Activated CD8-positive, alpha-beta memory T cell treated with anti-CD3 and anti-CD28 coated beads for 48 hours (primary cell): ENCODE data around the gene SNX24.
"Not testable (repeated sequence)": the region's sequence is repeated elsewhere in the genome, so short reads cannot be mapped to it uniquely, and the experiment has no call there.

ENCODE experiments used
- DNase-seq, 3 experiments: peaks; one replicate each; pipeline ENCODE4 v3.0.0-alpha.2; 2020; ENCODE audit warnings: low read depth in 2 of 3, low spot score in 2 of 3

Gene SNX24

DNA sequence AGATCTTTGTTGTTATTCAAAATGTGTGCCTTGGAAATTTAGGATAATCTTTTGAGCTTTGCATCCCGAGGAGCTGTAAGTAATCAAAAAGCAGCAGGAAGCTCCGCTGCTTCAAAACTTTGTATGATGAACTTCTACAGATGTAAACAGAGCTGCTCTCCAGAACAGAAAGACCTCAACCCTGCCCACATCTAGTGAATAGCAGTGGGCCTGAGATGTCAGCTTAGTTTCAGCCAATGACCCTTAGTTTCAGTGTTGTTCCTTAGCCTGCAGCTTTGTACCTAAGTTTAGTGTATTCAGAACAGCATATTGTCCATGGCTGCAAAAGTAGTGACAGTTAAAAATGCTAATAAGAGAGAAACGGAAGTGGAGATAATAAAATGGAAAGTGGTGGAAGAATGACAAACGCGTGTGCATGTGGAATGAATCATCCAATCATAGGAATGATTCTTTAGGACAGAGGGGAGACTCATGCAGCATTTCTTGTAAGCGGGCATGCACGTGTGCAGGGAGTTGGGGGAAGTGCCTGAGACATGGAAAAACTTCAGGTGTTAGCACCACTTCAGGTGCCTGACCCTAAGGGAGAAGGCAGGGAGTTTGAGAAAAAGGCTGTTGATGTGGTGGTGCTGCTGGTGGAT lies 24.9 kb downstream of the SNX24 start:
- DNase-seq: no peak

DNA sequence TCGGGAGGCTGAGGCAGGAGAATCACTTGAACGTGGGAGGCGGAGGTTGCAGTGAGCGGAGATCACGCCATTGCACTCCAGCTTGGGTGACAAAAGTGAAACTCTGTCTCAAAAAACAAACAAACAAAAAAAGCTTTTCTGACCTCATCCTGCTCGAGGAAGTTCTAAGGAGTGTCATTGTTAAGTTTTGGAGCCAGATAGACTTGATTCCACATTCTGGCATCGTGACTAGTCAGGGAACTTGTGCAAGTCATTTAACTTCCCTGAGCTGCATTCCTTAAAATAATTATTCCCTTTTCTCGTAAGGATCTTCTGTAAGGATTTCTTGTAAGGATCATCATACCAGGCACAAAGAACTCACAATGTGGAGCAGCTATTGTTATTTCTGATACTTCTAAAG lies 26.2 kb downstream of the SNX24 start:
- no peak for DNase-seq

DNA sequence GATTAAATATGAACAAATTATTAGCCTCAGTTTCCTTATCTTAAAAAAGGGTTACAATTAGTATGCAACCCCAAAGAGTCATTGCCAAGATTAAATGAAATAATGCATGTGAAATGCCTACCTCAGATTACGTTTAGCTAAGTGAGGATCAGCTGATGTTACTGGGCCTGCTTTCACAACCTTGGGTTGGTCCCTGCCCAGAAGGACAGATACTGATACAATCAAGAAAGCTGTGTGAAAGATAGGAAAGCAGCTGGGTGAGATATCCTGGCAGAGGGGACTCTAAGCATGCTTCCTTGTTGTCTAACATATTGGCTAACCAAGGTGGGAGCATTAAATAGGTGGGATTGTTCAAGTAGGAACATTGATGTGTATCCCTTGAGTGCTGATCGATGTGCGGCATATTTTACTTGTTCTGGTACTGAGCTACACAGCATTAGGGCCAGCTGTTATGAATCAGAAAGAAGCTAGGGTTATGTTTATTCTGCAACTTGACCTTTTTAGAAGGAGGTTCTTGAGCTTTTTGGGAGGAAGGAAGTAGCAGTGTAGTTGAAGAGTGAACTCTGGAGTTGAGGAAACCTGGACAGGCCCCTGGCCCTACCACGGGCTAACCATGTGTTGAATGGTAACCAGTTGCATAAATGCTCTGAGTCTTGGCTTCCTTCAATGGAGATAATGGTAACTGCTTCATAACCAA lies 28.9 kb downstream of the SNX24 start:
- no peak for DNase-seq

DNA sequence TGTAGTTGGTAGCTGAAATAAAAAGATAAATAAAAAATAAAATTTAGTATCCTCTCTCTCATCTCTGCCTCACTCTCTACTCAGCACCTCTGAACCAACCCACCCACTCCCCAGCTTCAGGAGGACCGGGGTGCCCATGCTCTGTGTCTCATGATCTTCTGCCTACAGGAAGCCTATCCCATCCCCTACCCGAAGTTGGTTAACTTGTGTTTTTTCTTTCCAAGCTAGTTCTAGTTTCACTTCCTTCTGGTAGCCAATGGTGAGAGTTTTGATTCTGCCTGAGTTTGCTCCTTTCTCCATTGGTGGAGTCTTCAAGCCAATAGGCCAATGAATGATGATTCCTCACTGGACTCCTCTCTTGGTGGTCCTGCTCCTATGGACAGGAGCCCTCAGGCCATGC lies 32.1 kb downstream of the SNX24 start:
- no peak for DNase-seq

DNA sequence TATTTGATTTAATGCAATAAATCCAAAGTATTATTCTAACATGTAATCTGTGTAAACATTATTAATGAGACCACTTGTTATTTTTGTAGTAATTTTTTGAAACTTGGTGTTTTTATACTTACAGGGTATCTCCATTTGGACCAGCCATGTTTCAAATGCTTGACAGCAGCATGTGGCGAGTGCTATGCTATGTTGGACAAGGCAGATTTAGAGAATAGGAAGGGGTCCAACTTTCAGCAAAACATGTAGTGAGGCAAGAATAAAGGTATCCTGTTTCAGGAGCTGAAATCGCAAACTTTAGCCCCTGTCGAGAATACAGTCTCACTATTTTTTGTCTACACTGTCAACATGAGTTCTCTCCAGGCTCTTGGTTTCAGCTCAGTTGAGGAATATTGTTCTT lies 33.7 kb downstream of the SNX24 start:
- DNase-seq: no peak

DNA sequence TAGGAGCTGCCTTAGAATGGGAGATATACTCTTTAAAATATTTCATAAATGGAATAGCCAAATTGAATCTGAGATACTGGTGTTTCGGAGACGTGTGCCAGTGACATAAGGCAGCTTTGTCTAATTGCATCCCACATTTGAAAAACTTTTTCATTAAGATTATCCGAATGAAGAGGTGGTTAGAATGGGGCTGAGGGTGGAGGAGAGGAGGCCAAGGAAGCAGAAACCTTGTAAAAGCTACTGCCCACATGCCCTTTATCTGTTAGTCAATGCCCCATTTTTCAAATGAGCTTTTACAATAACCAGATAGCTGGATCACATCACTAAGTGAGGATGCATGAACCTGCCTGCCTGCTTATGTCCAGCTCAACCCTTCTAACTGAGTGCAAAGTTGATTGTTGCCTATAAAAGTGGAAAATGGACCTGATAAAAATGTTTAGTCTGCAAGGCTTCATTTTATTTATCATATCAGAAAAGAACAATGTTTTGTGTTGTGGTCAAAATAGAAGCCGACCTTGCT lies 34.8 kb downstream of the SNX24 start:
- no peak for DNase-seq

DNA sequence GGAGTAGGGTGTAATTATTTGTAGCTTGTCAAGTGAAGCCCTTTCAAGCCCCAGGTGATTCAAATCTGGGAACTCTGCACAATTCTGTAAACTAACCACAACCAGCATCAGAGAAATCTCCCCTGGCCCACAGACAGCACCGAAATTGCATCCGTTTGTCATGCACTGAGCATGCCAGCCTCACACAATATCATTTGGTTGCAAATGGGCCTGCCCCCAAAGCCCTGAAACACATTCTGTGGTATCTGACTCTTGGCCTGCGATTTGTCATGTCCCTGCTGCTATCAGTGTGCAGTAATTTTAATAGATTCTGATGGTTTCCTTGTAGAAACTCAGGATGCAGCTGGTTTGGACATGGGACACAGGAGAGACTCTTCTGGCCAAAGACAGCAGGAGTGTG lies 35.3 kb downstream of the SNX24 start:
- DNase-seq: no peak

DNA sequence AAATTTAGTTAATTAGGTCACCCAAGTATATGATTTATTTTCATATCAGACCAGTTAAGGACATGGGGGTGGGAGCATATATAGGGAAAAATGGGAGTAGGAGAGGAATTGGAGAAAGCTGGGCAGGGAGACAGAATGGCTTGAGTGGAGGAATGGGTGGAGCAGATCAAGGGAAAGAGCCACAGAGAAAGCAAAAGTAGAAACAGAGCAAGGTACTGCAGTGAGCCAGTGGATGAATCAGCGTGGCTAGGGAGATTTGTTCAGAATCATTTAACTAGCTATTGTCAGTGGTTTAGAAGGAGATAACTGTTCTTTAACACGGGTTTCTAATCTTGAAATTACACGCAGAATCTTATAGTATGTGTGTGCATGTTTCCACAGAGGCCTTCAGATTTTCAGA lies 37.4 kb downstream of the SNX24 start:
- no peak for DNase-seq

DNA sequence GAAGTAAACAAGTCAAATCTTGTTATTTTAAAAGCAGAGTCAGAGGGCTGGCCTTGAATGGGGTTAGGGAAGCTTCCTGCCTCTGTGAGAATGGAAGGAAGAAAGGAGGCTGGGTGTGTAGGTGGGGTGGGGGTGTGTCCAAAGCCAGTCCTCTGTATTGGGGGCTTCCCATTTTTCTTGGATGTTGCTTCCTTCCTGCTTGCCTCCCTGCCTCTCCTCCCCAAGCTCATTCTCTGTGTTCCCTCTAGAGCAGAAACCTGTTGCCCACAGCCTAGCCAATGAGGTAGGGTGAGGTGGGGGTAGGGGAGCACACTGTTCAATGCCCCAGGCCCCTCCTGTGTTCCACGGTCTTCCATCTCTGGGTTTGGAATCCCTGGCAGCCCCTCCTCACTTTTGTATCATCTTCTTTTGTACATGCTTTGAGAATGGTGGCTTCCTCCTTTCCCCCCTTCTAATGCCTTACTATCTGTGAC lies 39.7 kb downstream of the SNX24 start:
- DNase-seq: no peak

DNA sequence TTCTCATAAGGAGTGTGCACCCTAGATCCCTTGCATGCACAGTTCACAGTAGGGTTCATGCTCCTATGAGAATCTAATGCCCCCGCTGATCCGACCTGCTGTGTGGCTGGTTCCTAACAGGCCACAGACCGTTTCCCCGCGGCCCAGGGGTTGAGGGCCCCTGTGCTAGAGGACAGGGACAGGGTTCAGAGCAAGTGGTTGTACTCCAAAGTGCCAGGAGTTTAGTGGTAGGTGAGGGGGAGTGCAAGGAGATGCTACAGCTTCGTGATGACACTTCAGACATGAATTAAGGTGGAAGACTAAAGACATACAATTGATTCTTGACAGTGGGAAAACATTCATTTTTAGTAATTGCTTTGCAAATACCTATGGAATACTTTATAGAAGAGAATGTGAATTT lies 40.5 kb downstream of the SNX24 start:
- no peak for DNase-seq

DNA sequence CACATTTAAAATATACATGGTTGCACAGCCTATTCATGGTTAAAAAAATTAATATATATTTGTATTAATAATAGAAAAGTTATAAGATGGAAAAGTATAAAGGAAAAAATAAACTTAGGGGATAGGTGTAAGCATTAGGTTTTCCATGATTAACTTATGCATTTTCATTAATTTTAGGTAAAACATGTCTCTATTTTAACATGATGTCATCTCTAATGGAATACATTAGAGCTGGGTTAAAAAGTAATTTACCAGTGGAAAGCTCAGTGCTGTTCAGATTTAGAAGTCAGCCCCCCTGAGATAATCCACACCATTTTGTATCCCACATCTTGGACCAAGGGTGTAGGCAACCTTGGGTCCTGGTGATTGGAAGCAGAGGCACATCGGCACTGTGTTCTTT lies 49.7 kb downstream of the SNX24 start:
- DNase-seq: no peak

DNA sequence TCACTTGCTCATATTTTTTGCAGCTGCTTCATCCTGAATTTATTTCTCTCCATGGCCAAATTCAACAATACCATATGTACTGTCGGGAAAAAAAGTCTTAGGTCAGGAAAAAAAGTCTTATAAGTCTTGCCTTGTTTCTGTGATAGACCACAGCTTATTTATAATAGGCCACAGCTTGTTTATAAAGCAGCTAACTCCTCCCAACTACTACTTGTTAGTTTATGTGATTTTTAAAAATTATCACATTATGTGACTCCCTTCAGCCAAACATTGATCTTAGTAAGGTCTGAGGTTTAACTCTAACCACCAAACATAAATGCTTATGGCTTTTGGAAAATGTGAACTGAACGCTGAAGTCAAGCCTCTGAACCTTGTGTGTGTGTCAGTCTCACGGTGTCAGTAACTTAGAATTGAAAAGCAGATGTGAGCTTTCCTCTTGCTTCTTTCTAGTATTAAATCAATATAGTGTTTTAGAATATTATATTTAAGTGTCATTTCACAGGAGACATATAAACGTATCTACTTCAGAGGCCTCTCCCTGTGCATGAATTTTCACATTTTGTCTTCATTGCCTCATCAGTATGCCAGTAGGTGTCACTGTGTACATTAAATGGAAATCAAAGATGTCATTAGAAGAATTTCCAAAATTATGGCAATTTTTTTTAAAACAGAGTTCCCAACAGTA lies 51.3 kb downstream of the SNX24 start:
- DNase-seq: no peak

DNA sequence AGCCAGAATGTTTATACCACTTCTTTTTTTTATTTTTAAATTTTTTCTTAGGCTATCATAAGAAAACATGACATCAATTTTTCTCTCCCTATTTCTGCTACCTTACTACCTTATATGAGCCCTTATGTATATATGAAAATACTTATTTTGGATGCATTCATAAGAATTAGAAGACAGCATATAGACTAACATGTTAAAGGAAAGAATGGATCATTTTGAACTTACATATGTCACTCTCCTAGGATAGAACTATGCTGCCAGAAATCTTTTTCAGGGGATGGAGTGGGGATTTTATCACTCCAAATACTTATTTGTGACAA lies 51.8 kb downstream of the SNX24 start:
- DNase-seq: no peak

DNA sequence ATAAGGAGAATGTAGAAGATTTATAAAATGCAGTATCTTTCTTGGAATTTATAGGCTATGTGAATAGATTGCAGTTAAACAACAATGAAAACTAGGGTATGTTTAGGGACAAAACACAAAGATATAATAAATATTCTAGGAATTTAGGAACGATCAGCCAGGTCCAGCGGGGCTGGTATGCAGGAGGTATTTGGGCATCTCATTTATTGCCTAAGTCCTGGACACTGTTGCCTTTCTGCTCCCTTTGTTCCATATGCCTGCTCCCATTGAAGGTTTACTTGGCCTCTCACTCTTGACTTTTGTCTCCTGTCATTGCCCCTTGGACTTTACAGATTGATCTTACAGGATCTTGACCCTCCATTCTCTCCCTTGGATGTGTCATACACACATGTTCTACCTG lies 55.9 kb downstream of the SNX24 start:
- DNase-seq: no peak

DNA sequence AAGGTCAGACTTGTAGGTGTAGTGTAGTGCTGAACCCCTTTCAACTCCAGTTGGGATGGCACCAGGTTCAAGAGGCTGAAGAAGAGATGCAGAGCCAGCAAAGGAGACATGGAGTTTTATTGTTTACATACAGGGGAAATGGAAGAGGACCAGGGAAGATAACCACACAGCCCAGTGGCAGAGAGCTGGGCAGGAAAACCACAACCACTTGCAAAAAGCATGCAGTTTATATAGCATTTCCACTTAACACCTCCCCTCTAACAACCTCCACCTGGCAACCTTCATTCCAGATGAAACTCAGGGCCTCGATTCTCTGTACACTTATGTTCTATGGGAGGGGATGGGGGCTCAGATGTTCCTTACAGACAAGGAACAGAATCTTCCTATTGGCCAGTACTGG lies 56.9 kb downstream of the SNX24 start:
- no peak for DNase-seq

DNA sequence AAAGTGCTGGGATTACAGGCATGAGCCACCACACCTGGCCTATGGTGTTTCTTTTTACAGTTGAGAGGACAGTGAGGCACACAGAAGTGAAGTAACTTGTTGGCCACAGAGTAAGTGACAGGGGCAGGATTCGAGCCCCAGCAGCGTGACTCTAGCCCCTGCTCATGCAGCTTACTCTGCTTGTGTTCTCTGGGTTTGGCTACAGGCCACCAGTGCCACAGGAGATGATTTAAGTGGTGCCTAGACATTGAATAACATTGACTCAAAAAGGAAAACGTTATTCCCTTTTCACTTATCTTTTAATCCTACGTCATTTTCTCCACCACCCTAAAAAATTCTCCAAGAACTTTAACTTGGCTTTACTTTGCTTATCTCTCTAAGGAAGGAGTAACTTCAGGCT lies 61.4 kb downstream of the SNX24 start:
- DNase-seq: no peak

DNA sequence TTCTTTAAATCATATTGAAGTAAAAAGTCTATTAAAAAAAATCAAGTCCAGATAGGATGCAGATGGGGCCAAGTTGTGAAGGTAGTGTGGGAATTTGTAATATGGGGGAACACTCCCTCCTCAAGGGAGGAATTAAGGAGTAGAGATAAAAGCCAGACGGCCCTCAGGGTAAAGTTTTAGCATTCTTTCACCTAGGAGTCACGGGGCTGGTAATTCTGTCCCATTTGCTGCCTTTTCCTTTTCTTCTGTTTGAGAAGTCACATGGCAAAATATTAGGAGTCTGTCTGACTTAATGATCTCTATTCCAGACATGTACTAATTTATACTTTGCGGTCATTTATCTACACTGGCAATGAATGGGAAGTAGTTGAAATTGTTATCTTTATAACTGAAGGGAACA lies 61.9 kb downstream of the SNX24 start:
- DNase-seq: no peak

DNA sequence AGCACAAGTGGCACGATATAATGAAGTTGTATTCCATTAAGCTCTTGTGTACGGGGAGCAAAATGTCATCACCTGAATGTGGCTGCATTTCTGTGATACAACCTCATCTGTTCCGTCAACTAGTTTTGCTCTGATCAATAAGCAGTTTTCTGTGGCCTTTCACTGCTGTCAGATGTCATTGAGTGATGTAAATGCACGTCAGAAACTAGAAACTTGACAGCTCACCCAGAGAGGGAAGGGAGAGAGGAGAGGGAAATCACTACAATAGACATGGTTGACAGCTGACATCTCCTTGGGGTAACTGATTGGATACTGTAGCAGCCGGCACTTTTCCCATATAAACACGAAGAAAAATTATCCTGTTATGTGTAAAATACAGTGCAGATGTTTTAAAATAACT lies 62.7 kb downstream of the SNX24 start:
- no peak for DNase-seq

DNA sequence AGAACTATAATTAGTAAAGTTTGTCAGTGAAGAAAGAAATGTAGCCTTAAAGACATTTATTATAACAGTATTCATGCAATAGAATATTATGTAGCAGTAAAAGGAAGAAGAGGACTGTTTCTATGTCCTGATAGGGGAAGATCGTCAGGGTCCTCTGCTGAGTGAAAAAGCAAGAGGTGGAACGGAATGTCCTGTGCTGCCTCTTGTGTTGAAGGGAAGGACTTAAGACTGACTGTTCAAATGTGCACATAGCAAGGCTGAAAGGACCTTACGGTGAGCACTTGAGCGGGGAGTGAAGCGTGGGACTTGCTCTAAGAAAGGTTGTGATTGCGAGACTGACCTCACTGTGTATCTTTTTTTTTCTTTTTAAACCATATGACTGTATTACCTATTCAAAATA lies 63.2 kb downstream of the SNX24 start:
- DNase-seq: no peak

DNA sequence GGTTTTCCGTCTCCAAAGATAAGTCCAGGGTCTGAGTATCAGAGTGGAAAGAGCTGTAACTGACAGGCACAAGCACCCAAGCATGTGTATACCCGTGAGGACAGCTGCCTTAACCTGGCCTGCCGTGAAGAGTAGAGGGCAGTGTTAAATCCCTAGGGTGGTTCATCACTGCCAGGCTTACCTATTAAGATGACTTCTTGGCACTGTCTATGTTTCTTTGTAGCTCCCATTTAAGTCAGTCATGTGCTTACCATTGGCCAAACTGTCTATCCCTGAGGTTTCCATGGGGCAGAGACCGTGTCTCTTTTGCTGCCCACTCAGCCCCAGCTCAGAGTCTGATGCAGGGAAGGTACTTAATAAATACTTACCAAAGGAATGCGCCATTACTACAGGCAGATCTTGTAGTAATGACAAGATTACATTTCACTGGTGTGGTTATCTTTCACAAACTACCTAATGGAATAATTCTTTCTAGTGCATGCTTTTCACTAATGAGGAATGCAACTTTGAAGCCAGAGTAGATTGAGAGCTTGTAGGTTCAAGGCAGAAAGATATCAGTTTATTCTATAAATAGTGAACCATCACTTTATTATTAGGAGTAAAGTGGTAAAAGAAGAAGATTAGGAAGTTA lies 64.2 kb downstream of the SNX24 start:
- DNase-seq: no peak

DNA sequence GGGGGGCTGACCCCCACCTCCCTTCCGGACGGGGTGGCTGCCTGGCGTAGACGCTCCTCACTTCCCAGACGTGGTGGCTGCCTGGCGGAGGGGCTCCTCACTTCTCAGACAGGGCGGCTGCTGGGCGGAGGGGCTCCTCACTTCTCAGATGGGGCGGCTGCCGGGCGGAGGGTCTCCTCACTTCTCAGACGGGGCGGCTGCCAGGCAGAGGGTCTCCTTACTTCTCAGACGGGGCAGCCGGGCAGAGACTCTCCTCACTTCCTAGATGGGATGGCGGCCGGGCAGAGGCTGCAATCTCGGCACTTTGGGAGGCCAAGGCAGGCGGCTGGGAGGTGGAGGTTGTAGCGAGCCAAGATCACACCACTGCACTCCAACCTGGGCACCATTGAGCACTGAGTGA lies 68.0 kb downstream of the SNX24 start:
- DNase-seq: not testable (repeated sequence)
